Epithelial cell of umbilical artery (primary cell): ENCODE data around the gene MED16. TPM values are rescaled to one million over a fixed set of nuclear protein-coding genes. Genes with fewer than 3 reads are reported as not detected.

ENCODE experiments used
- total RNA-seq: library from RNA; depleted of rRNA; stranded (reverse); fragments of >200 nt; gene quantifications from 2 replicates; pipeline ENCODE4 v1.2.3, GENCODE V29; 2014

MED16 gene
- 17.2 and 23.4 TPM in 2 replicates for total RNA-seq

GRCh38 chr19:892894-893689 is at the start of gene MED16, which contains the start of gene RNU6-9:
TSS of gene MED16 (minus strand) at chr19:893187. CDS start at chr19:891131, 2,056 bp downstream.
TSS of gene RNU6-9 (plus strand) at chr19:893484.

GRCh38 chr19:925526-926322 is 32.7 kb upstream of the MED16 start, which contains the start of gene ARID3A:
TSS of gene ARID3A (plus strand) at chr19:926035. CDS start at chr19:929529, 3,494 bp downstream.

GRCh38 chr19:917323-918151 is 24.6 kb upstream of the MED16 start, which contains the start of gene KISS1R:
TSS of gene KISS1R (plus strand) at chr19:917333. CDS start at chr19:917503, 170 bp downstream.

GRCh38 chr19:913080-913748 is 20.2 kb upstream of the MED16 start, which contains the start of gene R3HDM4:
TSS of gene R3HDM4 (minus strand) at chr19:913219. CDS start at chr19:913157, 62 bp downstream.

GRCh38 chr19:858868-859843 is 33.8 kb downstream of the MED16 start, which contains the start of gene CFD:
TSS of gene CFD (plus strand) at chr19:859664. CDS start at chr19:859690, 26 bp downstream.

GRCh38 chr19:852136-853013 is 40.6 kb downstream of the MED16 start, which contains the start of gene ELANE:
TSS of gene ELANE (plus strand) at chr19:852303. CDS start at chr19:852329, 26 bp downstream.

GRCh38 chr19:840519-841206 is 52.3 kb downstream of the MED16 start, which contains the start of gene PRTN3:
TSS of gene PRTN3 (plus strand) at chr19:840999. CDS start at chr19:841009, 10 bp downstream.

GRCh38 chr19:827710-828321 is 65.2 kb downstream of the MED16 start, which contains the start of gene AZU1:
TSS of gene AZU1 (plus strand) at chr19:827837. CDS start at chr19:827847, 10 bp downstream.

GRCh38 chr19:821825-822503 is 71.0 kb downstream of the MED16 start, which contains the start of gene PLPPR3:
TSS of gene PLPPR3 (minus strand) at chr19:821955. CDS start at chr19:821559, 396 bp downstream.

Other genes starting within 250 kb of the MED16 start
- gene RNF126, start 230.0 kb downstream of the MED16 start, total RNA-seq = 38.3 and 40.9 TPM in 2 replicates
- gene FSTL3, start 216.8 kb downstream of the MED16 start, total RNA-seq = 18.1 and 47.4 TPM in 2 replicates
- gene PRSS57, start 197.7 kb downstream of the MED16 start, total RNA-seq = not detected in 2 replicates
- gene PALM, start 184.3 kb downstream of the MED16 start, total RNA-seq = 2.4 and 5.5 TPM in 2 replicates
- gene MISP, start 142.1 kb downstream of the MED16 start, total RNA-seq = not detected in 2 replicates
- gene PTBP1, start 95.7 kb downstream of the MED16 start, total RNA-seq = 107 and 220 TPM in 2 replicates
- gene PLPPR3, start 71.2 kb downstream of the MED16 start, total RNA-seq = 0.15 and 0.97 TPM in 2 replicates
- gene AZU1, start 65.3 kb downstream of the MED16 start, total RNA-seq = not detected in 2 replicates
- not detected in 2 replicates for gene PRTN3, start 52.2 kb downstream of the MED16 start, total RNA-seq
- gene ELANE, start 40.9 kb downstream of the MED16 start, total RNA-seq = not detected in 2 replicates
- gene CFD, start 33.5 kb downstream of the MED16 start, total RNA-seq = 0.30 and 1.3 TPM in 2 replicates
- gene RNU6-9, start 297 bp upstream of the MED16 start, total RNA-seq = not detected in 2 replicates
- gene R3HDM4, start 20.0 kb upstream of the MED16 start, total RNA-seq = 14.0 and 18.8 TPM in 2 replicates
- not detected in 2 replicates for gene KISS1R, start 24.1 kb upstream of the MED16 start, total RNA-seq
- 2.7 and 7.1 TPM in 2 replicates for gene ARID3A, start 32.8 kb upstream of the MED16 start, total RNA-seq
- 83.3 and 118 TPM in 2 replicates for gene WDR18, start 91.2 kb upstream of the MED16 start, total RNA-seq
- gene GRIN3B, start 107.2 kb upstream of the MED16 start, total RNA-seq = 0.65 TPM in 1 of 2 replicates, not detected in the other
- 52.3 and 57.5 TPM in 2 replicates for gene TMEM259, start 127.9 kb upstream of the MED16 start, total RNA-seq
- not detected in 2 replicates for gene RNU6-2, start 128.3 kb upstream of the MED16 start, total RNA-seq
- 120 and 173 TPM in 2 replicates for gene CNN2, start 133.4 kb upstream of the MED16 start, total RNA-seq
- 4.5 and 5.2 TPM in 2 replicates for gene ABCA7, start 146.9 kb upstream of the MED16 start, total RNA-seq
- 10.1 and 10.5 TPM in 2 replicates for gene ARHGAP45, start 174.0 kb upstream of the MED16 start, total RNA-seq
- gene POLR2E, start 202.2 kb upstream of the MED16 start, total RNA-seq = 88.0 and 145 TPM in 2 replicates
- 323 and 461 TPM in 2 replicates for gene GPX4, start 210.8 kb upstream of the MED16 start, total RNA-seq